ENCODE data around the gene CYREN. TPM values are rescaled to one million over a fixed set of nuclear protein-coding genes. Genes with fewer than 3 reads are reported as not detected.
A peak's percentile ranks its signal among the peaks of the same experiment; 100 is the strongest.

Gene CYREN
- total and polyA plus RNA-seq, 9 of the 15 experiments (the other 6 are each of a cell fraction or from before 2014, with no cell fraction given) = 13.9 to 108 (median 88.8) TPM

- no peak for TF ChIP-seq ZNF121 (CRISPR knock-in tag; conservative IDR thresholded peaks at IDR 0.05)
- TF ChIP-seq ZNF431 (CRISPR knock-in tag; IDR thresholded peaks at IDR 0.05) = peak; percentile 84
- TF ChIP-seq HIVEP1 (CRISPR knock-in tag; IDR thresholded peaks at IDR 0.05) = peak; percentile 64; the same call in 1 of the 2 replicates
- peak; percentile 92 for TF ChIP-seq TOE1 (IDR thresholded peaks at IDR 0.05; ENCODE audit: borderline replicate concordance)
- TF ChIP-seq TOE1 (CRISPR knock-in tag; IDR thresholded peaks at IDR 0.05; ENCODE audit: borderline replicate concordance, low read depth) = peak; percentile 89; the same call in 1 of the 2 replicates
- TF ChIP-seq MEF2D (tag; conservative IDR thresholded peaks at IDR 0.05; ENCODE audit: low read depth) = peak; percentile 53; the same call in 1 of the 2 replicates
- no peak for TF ChIP-seq BRD9 (IDR thresholded peaks at IDR 0.05; ENCODE audit: low read depth, partially characterized antibody)
- peak; percentile 71 for TF ChIP-seq NFIC (IDR thresholded peaks at IDR 0.05)
- TF ChIP-seq RAD21 (CRISPR knock-in tag; conservative IDR thresholded peaks at IDR 0.05 in 1 of 2, IDR thresholded peaks at IDR 0.05 in 1 of 2) = peak; percentile 98 to 99
- TF ChIP-seq, protein P1, sequence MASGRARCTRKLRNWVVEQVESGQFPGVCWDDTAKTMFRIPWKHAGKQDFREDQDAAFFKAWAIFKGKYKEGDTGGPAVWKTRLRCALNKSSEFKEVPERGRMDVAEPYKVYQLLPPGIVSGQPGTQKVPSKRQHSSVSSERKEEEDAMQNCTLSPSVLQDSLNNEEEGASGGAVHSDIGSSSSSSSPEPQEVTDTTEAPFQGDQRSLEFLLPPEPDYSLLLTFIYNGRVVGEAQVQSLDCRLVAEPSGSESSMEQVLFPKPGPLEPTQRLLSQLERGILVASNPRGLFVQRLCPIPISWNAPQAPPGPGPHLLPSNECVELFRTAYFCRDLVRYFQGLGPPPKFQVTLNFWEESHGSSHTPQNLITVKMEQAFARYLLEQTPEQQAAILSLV (tag; IDR thresholded peaks at IDR 0.05) = no peak
- peak; percentile 76 for TF ChIP-seq PKNOX1 (IDR thresholded peaks at IDR 0.05)
- TF ChIP-seq GATAD2B (IDR thresholded peaks at IDR 0.05; ENCODE audit: borderline replicate concordance) = peak; percentile 95
- peak; percentile 92 for TF ChIP-seq NR2C1 (IDR thresholded peaks at IDR 0.05)
- peak; percentile 94 for TF ChIP-seq NR2C1 (tag; IDR thresholded peaks at IDR 0.05)
- no peak for TF ChIP-seq NFATC3 (IDR thresholded peaks at IDR 0.05)
- TF ChIP-seq TBP (optimal IDR thresholded peaks at IDR 0.05; ENCODE audit: low read depth, low read length) = peak; percentile 89
- peak; percentile 75 for TF ChIP-seq RBM25 (IDR thresholded peaks at IDR 0.05; ENCODE audit: low read depth, low read length, severe bottlenecking)
- 0 out of 2 replicates have a peak, but pooled peaks have one; percentile 1 for TF ChIP-seq ZNF253 (CRISPR knock-in tag; conservative IDR thresholded peaks at IDR 0.05)
- peak; percentile 90; the same call in 1 of the 2 replicates for TF ChIP-seq NR2F6 (CRISPR knock-in tag; IDR thresholded peaks at IDR 0.05)
- TF ChIP-seq KHSRP (IDR thresholded peaks at IDR 0.05) = no peak
- no peak for TF ChIP-seq MAFK (IDR thresholded peaks at IDR 0.05; ENCODE audit: low read length)
- TF ChIP-seq, protein P2, sequence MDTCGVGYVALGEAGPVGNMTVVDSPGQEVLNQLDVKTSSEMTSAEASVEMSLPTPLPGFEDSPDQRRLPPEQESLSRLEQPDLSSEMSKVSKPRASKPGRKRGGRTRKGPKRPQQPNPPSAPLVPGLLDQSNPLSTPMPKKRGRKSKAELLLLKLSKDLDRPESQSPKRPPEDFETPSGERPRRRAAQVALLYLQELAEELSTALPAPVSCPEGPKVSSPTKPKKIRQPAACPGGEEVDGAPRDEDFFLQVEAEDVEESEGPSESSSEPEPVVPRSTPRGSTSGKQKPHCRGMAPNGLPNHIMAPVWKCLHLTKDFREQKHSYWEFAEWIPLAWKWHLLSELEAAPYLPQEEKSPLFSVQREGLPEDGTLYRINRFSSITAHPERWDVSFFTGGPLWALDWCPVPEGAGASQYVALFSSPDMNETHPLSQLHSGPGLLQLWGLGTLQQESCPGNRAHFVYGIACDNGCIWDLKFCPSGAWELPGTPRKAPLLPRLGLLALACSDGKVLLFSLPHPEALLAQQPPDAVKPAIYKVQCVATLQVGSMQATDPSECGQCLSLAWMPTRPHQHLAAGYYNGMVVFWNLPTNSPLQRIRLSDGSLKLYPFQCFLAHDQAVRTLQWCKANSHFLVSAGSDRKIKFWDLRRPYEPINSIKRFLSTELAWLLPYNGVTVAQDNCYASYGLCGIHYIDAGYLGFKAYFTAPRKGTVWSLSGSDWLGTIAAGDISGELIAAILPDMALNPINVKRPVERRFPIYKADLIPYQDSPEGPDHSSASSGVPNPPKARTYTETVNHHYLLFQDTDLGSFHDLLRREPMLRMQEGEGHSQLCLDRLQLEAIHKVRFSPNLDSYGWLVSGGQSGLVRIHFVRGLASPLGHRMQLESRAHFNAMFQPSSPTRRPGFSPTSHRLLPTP (IDR thresholded peaks at IDR 0.05; ENCODE audit: borderline replicate concordance, extremely low read depth, insufficient read length) = no peak
- TF ChIP-seq CEBPB (tag; IDR thresholded peaks at IDR 0.05) = no peak
- peak; percentile 67; the same call in 1 of the 2 replicates for TF ChIP-seq CC2D1A (IDR thresholded peaks at IDR 0.05)
- peak; percentile 94 for TF ChIP-seq PHF20 (IDR thresholded peaks at IDR 0.05; ENCODE audit: partially characterized antibody)
- TF ChIP-seq NCOA6 (IDR thresholded peaks at IDR 0.05) = no peak
- no peak; the same call in 1 of the 2 replicates for TF ChIP-seq TCFL5 (CRISPR knock-in tag; conservative IDR thresholded peaks at IDR 0.05)
Measured at GRCh38 chr7:135170274-135170997, at the start of gene CYREN (continued).
